ENCODE data around the gene KMT5B.
A peak's percentile ranks its signal among the peaks of the same experiment; 100 is the strongest.

The KMT5B gene

DNA sequence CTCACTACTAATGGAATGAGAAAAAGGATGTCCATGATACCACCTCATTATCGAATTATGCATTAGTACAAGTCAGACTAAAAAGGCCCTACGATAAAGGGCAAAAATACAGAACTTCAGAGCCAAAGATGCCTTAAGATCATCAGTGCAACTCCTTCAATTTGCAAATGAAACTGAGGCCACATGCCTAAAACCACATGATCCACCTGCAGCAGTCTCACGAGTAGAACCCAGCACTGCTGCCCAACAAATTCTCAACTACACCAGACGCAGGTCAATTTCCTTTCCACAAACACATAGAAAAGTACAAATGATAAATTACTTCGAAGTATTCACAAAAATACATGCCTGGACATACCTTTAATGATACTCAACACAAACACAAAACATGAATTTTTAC is 20.1 kb downstream of the KMT5B start:
- no peak for DNase-seq
- in situ Hi-C loops (cut with HindIII; ENCODE audit: low pct_ligation_motif_present, low pct_unique_long_range_greater_than_20kb, low sequenced_read_pairs) = no loop called here

DNA sequence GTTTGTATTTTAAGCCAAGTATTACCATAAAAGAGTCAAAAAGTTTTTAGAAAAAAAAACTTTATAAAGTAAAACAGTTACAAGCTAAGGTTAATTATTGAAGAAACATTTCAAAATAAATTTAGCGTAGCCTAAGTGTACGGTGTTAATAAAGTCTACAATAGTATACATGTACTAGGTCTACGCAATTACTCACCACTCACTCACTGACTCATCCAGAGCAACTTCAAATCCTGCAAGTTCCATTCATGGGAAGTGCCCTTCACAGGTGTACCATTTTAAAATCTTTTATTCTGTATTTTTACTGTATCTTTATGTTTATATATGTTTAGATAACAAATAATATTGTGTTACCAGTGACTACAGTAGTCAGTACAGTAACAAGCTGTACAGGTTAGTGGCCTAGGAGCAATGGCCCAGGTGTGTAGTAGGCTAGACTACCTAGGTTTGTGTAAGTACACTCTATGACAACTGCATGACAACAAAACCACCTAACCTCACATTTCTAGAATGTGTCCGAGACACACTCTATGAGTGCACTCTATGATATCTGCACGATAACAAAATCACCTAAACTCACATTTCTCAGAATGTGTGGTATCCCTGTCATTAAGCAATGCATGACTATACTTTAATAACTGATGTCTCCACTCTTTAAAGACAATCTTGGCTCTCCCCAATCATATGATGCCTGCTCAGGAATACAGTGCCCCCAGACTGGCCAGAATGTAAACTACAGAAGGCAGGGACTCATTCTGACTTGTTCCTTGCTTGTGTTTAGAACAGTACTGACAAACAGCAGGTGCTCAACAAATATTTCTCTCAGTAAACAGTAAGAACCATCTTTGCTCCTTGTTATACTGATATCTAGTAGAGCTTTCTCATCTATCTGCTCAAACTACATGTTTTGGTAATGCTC is 21.2 kb downstream of the KMT5B start:
- peak; percentile 48 for DNase-seq
- in situ Hi-C loops (cut with HindIII; ENCODE audit: low pct_ligation_motif_present, low pct_unique_long_range_greater_than_20kb, low sequenced_read_pairs) = no loop called here

DNA sequence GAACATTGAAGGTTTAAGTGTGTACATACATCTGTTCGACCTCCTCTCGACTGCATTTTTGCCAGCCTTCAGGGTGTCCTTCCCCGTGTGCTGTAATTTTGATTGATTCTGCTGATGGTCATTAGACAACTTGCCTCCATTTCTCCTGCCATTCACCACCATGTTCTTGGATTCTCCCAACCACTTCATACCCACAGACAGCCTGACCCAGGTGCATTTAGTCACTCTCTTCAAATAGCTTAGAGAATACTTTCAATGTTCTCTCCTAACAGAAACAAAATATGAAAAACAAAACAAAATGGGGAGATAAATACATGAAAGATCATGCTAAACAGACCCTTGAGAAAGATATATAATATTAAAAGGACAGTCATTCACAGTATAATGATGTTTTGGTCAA is 23.2 kb downstream of the KMT5B start:
- no peak for DNase-seq
- in situ Hi-C loops (cut with HindIII; ENCODE audit: low pct_ligation_motif_present, low pct_unique_long_range_greater_than_20kb, low sequenced_read_pairs) = no loop called here

DNA sequence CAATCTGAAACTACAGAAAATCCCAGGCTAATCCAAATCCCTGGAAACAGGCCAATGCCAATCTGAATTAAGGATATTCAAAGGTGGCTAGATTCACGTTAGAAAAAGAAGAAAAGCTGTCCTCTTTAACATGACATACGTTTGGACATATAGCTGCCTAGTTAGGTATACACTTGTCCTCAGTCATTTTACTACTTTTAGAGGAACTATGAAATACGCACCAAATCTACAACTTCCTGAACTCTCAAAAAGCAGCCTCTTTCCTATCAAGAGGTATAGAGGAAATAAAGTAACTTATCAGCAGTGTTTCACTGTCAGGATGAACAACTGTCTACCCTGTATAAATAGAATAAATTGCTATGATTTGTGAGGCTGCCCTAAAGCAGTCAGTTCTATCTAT is 24.0 kb downstream of the KMT5B start:
- in situ Hi-C loops (cut with HindIII; ENCODE audit: low pct_ligation_motif_present, low pct_unique_long_range_greater_than_20kb, low sequenced_read_pairs) = no loop called here
- DNase-seq = no peak

DNA sequence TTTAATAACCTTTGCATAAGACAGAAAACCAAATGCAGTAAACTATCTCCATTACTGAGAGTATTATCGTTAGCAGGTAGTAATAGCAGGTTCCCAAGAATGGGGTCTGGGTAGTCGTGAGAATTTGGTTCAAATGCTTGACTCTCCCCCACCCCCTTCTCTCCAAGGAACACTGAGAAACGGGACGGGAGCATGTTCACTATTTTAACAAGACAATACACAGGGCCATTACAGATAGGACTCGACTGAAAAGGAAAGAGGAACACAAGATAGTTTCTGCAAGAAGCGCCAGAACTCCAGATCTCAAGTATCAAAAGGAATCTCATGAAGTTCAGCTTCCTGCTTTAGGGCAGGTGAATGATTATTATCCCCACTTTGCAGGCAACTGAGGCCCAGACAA is 27.0 kb downstream of the KMT5B start:
- in situ Hi-C loops (cut with HindIII; ENCODE audit: low pct_ligation_motif_present, low pct_unique_long_range_greater_than_20kb, low sequenced_read_pairs) = no loop called here
- no peak for DNase-seq

DNA sequence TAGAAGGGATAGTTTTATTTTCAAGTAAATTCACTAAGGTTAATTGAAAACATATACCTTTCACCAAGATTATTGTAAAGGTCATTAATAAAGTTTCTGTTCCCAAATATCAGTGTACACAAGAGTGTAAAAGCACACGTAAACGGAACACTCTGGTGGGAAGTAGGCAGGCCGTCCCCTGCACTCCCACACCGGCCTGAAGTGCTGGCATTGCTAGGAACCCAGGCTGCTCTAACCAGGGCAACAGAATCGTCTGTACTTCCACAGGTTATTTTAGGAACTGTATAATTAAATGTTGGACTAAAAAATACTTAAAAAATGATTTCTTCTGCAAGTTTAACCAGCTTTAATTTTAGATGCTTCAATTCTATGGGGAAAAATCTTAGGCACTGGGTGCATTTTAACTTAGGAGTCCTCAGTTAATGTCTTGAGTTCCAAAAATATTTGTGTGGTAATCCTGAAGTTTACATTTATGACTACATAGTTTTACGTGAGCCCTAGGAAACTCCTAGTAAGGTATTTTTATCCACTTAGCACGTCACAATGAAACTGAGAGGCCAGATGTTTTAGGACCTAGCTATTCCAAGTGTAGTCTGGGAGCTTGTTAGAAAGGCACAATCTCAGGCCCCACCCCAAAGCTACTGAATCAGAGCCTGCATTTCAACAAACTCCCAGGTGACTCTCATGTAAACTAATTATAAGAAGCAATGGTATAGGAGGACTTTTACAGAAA is 31.2 kb downstream of the KMT5B start:
- no peak for DNase-seq
- in situ Hi-C loops (cut with HindIII; ENCODE audit: low pct_ligation_motif_present, low pct_unique_long_range_greater_than_20kb, low sequenced_read_pairs) = no loop called here

DNA sequence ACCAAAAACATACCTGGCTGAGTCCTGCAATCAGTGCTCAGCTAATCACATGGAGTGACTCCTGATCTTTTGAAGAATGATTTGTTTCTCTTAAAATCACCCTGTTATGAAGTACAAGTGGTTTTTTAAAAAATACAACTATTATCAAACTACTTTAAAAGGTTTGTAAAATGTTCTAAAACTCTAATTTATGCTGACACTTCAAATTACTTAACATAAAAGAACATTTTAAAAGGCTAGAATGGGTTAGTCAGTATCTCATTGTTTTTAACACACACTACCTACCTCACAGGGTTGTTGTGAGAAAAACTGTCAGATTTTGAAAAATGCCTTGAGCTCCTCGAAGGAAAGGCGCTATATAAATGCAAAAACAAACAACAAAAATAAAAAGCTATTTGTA is 33.2 kb downstream of the KMT5B start:
- in situ Hi-C loops (cut with HindIII; ENCODE audit: low pct_ligation_motif_present, low pct_unique_long_range_greater_than_20kb, low sequenced_read_pairs) = no loop called here
- DNase-seq = no peak

DNA sequence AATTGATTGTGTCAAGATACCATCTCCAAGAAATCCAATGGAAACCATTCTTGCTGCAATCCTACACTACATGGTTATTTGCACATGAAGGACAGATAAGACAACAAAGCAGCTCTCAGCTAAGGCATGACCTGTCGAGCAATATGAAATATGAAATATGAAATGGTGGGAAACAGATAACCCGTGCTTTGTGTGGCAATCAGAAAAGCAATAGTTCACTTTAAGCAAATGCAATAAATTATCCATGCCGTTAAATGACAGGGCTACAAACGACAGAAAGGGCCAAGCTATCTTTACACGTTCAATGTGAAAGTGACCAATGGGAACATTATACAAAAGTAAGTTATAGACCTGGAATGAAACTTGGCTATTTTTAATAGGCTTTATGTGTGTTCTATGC is 35.2 kb downstream of the KMT5B start:
- in situ Hi-C loops (cut with HindIII; ENCODE audit: low pct_ligation_motif_present, low pct_unique_long_range_greater_than_20kb, low sequenced_read_pairs) = no loop called here
- DNase-seq = no peak

DNA sequence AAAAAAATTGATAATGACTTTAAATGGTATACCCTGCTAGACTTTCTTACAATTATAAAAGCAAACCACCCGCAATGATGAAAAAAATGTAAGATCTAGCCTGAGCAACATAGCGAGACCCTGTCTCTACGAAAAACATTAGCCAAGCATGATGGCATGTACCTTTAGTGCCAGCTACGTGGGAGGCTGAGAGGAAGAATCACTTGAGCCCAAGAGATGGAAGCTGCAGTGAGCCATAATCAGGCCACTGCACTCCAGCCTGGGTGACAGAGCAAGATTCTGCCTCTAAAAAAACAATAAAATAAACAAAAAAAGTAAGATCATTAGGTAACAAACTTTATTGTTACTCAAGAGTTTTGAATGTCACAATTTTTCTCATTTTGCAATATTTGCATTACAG is 39.2 kb downstream of the KMT5B start:
- in situ Hi-C loops (cut with HindIII; ENCODE audit: low pct_ligation_motif_present, low pct_unique_long_range_greater_than_20kb, low sequenced_read_pairs) = no loop called here
- DNase-seq = no peak

DNA sequence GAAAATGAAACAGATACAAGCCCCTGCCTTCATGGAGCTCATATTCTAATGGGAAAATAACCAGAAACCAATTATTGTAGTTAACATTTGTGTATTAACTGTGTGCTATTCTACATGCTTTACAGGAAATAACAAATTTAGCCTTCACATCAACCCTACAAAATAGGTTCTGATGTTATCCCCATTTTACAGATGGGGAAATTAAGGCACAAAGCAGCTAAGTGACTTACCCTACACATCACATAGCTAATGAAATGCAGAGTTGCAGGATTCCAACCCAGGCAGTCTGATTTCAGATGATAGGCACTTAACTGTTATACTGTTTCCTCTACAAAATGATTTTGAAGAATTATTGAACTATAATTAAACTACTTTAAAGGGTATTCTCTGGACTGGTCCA is 43.7 kb downstream of the KMT5B start:
- in situ Hi-C loops (cut with HindIII; ENCODE audit: low pct_ligation_motif_present, low pct_unique_long_range_greater_than_20kb, low sequenced_read_pairs) = no loop called here
- no peak for DNase-seq

DNA sequence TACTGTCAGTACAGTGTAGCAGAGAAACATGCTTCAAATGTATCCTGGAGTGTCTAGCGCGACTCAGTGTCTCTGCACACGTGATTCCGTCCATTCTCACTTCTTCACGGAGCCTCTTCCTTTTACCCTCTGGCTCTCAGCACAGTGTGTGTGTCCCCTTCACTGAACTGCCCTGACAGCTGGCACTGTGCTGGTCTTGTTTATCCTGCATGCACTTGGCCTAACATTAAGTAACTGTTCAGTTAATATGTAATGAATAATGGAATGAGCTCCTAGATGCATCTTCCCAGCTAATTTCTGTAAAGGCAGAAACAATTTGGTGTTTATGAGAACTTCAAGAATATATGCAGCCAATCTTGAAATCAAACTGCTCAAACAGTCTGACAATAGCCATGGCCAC is 44.4 kb downstream of the KMT5B start:
- DNase-seq = peak; percentile 9
- in situ Hi-C loops (cut with HindIII; ENCODE audit: low pct_ligation_motif_present, low pct_unique_long_range_greater_than_20kb, low sequenced_read_pairs) = no loop called here

DNA sequence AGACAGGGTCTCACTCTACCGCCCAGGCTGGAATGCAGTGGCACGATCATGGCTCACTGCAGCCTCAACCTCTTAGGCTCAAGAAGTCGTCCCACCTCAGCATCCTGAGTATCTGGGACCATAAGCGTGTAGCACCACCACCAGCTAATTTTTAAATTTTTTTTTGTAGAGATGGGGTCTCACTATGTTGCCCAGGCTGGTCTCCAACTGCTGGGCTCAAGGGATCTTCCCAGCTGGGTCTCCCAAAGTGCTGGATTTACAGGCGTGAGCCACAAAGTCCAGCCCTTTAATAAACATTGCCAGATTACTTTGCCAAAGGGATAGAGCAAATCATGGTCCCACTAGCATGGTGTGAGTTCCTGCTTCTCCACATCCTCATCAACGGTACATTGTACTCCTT is 45.6 kb downstream of the KMT5B start:
- in situ Hi-C loops (cut with HindIII; ENCODE audit: low pct_ligation_motif_present, low pct_unique_long_range_greater_than_20kb, low sequenced_read_pairs) = no loop called here
- no peak for DNase-seq

DNA sequence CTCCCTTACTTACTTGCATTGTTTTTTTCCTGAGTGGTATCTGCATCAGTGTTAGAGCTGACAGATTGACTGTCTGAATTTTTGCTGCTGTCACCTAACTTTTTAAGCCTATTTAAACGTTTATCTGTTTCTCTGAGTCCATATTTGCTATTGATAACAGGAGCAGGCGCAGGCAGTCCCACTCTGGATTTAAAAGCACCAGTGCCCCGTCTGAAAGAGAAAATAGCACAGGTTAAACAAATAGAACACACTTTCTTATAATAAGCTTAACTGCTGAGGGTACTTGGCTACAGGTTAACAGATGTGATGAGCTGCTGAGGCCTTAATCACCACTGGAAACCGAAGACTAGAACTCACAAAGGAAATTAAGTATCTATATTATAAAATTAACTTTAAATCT is 46.1 kb downstream of the KMT5B start:
- DNase-seq = no peak
- in situ Hi-C loops (cut with HindIII; ENCODE audit: low pct_ligation_motif_present, low pct_unique_long_range_greater_than_20kb, low sequenced_read_pairs) = no loop called here

DNA sequence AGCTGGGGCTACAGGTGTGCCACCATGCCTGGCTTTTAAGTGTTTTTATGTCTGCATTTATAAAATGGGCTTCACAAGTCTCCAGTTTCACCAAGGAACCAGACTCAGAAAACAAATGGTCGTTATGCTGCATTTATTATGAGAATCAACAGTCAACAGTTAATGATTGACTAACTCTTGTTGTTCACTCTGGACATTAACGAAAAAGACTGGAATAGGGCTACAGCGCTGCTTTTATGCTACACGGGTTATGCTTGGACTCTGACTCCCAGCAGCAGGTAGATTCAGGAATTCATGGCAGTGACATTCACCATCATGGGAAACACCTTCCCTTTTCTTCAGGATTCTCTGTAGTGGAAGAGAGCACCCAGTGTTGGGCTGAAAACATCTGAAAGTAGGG is 47.5 kb downstream of the KMT5B start:
- no peak for DNase-seq
- in situ Hi-C loops (cut with HindIII; ENCODE audit: low pct_ligation_motif_present, low pct_unique_long_range_greater_than_20kb, low sequenced_read_pairs) = no loop called here

DNA sequence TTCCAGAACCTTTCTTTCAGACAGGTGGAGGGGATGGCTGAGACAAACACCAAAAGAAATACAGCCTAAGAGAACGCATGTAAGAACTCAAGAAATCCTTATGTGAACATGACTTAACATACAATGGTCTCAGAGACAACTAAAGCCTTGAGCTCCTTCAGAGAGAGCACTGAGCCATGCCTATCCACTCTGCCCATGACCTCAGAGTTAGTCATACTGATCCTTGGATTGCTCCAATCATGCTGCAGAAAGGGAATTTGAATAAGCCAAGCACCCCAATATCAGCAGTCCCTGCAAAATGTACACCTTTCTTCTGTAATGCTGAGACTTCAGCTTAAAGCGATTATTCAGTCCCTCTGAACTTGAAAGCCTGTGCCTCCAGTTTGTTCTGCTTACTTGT is 48.7 kb downstream of the KMT5B start:
- peak; percentile 51 for DNase-seq
- in situ Hi-C loops (cut with HindIII; ENCODE audit: low pct_ligation_motif_present, low pct_unique_long_range_greater_than_20kb, low sequenced_read_pairs) = no loop called here

DNA sequence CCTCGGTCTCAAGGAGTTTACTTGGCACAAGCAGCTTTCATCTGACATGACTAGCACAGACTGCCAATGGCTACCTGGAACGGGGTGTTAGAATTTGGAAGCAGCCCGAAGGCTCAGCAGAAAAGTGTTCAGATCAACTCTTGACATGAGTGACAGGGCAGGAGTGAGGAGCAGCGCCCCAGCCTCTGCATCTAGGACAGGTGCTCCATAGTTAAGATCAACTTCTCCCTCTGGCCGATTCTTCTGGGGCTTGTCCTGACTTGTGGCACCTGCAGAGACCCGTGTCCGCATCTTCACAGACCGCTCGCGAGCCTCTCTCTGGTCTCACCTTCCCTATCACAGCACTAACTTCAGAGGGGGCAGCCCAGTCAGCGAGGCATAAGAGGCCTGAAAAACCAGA is 49.4 kb downstream of the KMT5B start:
- no peak for DNase-seq
- in situ Hi-C loops (cut with HindIII; ENCODE audit: low pct_ligation_motif_present, low pct_unique_long_range_greater_than_20kb, low sequenced_read_pairs) = no loop called here

DNA sequence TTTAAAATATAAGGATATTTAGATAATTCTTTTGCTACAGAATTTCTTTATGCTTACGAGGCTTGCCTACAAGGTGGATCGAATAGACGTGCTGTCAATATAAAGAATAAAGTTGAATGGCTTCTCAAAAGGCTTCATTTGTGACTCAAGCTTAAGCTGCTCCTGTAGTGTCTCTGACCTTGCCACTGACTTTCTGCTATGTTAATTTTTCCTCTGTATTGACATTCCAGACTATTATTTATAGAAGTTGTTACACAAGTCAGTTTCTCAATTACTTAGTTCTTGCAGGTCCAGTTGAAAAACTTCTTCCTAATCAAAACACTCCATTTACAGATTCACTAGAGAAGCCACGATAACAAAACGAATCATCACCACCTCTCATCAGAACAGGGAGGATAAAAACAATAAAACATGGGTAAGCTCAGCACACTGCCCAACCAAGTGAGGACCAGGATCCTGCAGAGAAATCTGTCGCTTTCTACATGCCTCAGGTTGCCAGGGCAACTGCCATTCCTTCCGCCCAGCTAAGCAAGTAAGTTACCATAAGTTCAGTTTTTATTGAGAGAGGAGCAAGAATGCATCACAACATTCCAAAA is 52.9 kb downstream of the KMT5B start:
- in situ Hi-C loops (cut with HindIII; ENCODE audit: low pct_ligation_motif_present, low pct_unique_long_range_greater_than_20kb, low sequenced_read_pairs) = no loop called here
- no peak for DNase-seq

DNA sequence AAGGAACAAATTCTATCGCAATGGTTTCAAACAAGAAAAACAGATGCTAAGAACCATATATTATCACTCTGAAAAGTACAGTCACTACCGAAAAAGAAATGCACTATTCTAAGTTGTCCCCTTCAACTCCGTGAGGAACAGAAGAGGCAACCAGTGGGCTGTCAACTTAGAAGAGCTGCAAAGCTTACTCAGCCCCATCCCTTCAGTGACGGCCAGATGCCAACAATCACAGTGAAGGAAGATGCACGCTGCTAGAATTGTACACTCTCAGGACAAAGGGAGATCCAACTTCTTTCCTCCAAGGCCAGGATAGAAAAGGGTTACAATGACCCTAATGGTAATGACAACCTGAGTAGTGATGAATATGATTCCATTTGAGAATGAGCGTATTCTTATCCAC is 53.4 kb downstream of the KMT5B start:
- in situ Hi-C loops (cut with HindIII; ENCODE audit: low pct_ligation_motif_present, low pct_unique_long_range_greater_than_20kb, low sequenced_read_pairs) = no loop called here

DNA sequence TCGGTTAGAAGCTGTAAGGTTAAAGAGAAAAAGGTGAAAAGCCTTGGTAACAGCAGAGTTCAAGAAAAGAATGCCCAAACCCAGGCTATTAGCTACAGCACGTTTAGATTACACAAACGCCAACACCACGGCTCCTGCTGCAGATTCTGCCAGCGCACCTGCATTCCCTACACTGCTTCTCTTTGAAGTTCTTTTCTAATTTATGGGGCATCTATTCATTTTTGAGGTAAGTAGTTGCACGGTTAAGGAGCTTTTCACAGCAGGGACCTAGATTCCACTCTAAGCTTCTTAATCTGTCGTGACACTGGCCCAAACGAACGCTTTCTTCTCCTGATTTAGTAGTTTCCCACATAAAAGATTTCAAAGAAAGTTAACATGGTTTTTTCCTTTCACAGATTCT is 53.9 kb downstream of the KMT5B start:
- no peak for DNase-seq
- in situ Hi-C loops (cut with HindIII; ENCODE audit: low pct_ligation_motif_present, low pct_unique_long_range_greater_than_20kb, low sequenced_read_pairs) = no loop called here

More for the DNA sequence above, 53.4 kb downstream of the KMT5B start:
- DNase-seq = no peak

DNA sequence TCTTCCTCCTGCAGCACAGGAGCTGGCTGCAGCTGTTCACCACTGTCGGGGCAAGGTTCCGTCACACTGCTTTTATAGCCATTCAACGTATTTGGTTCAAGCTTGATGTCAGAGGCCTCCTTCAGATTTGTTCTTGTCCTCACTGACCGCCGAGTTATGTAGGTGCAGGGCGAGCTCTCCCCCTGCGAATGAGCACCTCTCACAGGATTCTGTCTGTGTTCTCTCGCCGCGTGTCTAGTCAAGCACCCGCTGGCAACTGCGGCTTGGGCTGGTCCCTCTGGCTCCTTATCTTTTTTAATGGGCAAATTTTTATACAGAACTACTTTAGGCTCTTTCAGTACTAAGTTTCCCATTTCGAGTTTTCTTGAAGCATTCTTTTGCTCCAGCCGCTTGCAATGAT is 54.5 kb downstream of the KMT5B start:
- no peak for DNase-seq
- in situ Hi-C loops (cut with HindIII; ENCODE audit: low pct_ligation_motif_present, low pct_unique_long_range_greater_than_20kb, low sequenced_read_pairs) = no loop called here

Data from ACHN (cell line).